Astrocyte (in vitro differentiated cells and primary cell): ENCODE measurements around the gene NBDY.
"Not testable (repeated sequence)": the region's sequence is repeated elsewhere in the genome, so short reads cannot be mapped to it uniquely, and the experiment has no call there.

ENCODE experiments used
- EZH2 ChIP-seq: IDR thresholded peaks from 2 replicates; pipeline ENCODE4 v1.6.1; 2012; ENCODE audit warnings: mild to moderate bottlenecking, low read length, inconsistent platforms; ENCODE audit not compliant: insufficient read depth
- TF ChIP-seq, protein P1 (sequence below): IDR thresholded peaks from 2 replicates; pipeline ENCODE4 v1.5.1; 2011; ENCODE audit warnings: low read depth, mild to moderate bottlenecking, inconsistent platforms, low read length, moderate library complexity; ENCODE audit not compliant: insufficient read depth

DNA sequence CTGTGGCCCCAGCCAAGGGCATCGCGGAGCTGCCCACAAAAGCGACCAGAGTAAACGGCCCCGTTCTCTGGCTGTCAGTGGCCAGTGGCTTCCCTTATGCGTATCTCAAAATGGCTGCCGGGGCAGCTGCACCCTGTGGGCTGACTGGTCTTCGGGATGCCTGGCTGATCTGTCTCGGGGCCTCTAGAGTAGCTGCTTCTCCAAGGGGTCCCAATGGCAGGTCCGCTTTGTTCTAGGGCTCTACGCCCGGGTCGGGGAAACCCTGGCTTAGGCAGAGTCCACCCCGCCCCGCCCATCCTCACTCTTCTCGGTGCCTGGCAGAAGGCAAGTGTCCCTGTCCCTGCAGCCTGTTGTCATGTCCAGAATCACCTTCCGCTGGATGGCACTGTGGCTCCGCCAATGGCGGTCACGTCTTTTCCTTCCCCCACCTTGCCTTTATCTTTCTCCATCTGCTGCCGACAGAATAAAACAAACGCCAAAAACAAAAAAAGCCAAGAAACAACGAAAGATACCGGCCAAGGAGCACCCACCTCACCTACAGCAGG lies 50.0 kb downstream of the NBDY start:
- TF ChIP-seq, protein P1, sequence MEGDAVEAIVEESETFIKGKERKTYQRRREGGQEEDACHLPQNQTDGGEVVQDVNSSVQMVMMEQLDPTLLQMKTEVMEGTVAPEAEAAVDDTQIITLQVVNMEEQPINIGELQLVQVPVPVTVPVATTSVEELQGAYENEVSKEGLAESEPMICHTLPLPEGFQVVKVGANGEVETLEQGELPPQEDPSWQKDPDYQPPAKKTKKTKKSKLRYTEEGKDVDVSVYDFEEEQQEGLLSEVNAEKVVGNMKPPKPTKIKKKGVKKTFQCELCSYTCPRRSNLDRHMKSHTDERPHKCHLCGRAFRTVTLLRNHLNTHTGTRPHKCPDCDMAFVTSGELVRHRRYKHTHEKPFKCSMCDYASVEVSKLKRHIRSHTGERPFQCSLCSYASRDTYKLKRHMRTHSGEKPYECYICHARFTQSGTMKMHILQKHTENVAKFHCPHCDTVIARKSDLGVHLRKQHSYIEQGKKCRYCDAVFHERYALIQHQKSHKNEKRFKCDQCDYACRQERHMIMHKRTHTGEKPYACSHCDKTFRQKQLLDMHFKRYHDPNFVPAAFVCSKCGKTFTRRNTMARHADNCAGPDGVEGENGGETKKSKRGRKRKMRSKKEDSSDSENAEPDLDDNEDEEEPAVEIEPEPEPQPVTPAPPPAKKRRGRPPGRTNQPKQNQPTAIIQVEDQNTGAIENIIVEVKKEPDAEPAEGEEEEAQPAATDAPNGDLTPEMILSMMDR = not testable (repeated sequence)
- not testable (repeated sequence) for TF ChIP-seq EZH2
